Left renal cortex interstitium (tissue), 4 donors: ENCODE measurements around the gene DSTN. TPM values are rescaled to one million over a fixed set of nuclear protein-coding genes. Genes with fewer than 3 reads are reported as not detected.

Source experiments
- DNase-seq, 4 donors: peaks; one replicate each; pipeline ENCODE4 v3.0.0-alpha.2; 2013; ENCODE audit warnings: low read depth in 4 of 4, low spot score in 2 of 4, missing footprints in 1 of 4
- polyA plus RNA-seq, 4 donors: library from polyadenylated mRNA; unstranded; fragments of 120-200 nt; gene quantifications; one replicate each; pipeline ENCODE4 v1.2.1, GENCODE V29; 2013; ENCODE audit not compliant: insufficient read length in 4 of 4

The DSTN gene
- polyA plus RNA-seq, 4 donors = 319 to 426 (median 377) TPM

GRCh38 chr20:17573463-17573862 lies 3.6 kb downstream of the DSTN start:
- no peak for DNase-seq

- no peak for DNase-seq
Observed at GRCh38 chr20:17576215-17576614, 6.3 kb downstream of the DSTN start.

GRCh38 chr20:17579369-17580039 lies 9.6 kb downstream of the DSTN start:
- no peak for DNase-seq

- DNase-seq = no peak
Observed at GRCh38 chr20:17580895-17581294, 11.0 kb downstream of the DSTN start.

- no peak for DNase-seq
Observed at GRCh38 chr20:17583126-17583525, 13.3 kb downstream of the DSTN start.

GRCh38 chr20:17584689-17585088 lies 14.8 kb downstream of the DSTN start:
- no peak for DNase-seq

- DNase-seq = no peak
Observed at GRCh38 chr20:17586250-17586649, 16.4 kb downstream of the DSTN start.

GRCh38 chr20:17587148-17587547 lies 17.3 kb downstream of the DSTN start:
- DNase-seq = no peak

GRCh38 chr20:17587824-17588223 lies 17.9 kb downstream of the DSTN start:
- no peak for DNase-seq

GRCh38 chr20:17589161-17589834 lies 19.4 kb downstream of the DSTN start:
- DNase-seq = no peak

- no peak for DNase-seq
Observed at GRCh38 chr20:17590245-17590644, 20.4 kb downstream of the DSTN start.

GRCh38 chr20:17593902-17594301 lies 24.0 kb downstream of the DSTN start:
- no peak for DNase-seq

GRCh38 chr20:17594443-17594842 lies 24.6 kb downstream of the DSTN start:
- no peak for DNase-seq

- DNase-seq = no peak
Observed at GRCh38 chr20:17595856-17596255, 26.0 kb downstream of the DSTN start.

- DNase-seq = no peak
Observed at GRCh38 chr20:17598013-17598550, 28.2 kb downstream of the DSTN start.

- DNase-seq = no peak
Observed at GRCh38 chr20:17601957-17602356, 32.1 kb downstream of the DSTN start.

GRCh38 chr20:17602493-17602892 lies 32.6 kb downstream of the DSTN start:
- no peak for DNase-seq

- no peak for DNase-seq
Observed at GRCh38 chr20:17605131-17605660, 35.3 kb downstream of the DSTN start.

GRCh38 chr20:17606001-17606400 lies 36.1 kb downstream of the DSTN start:
- DNase-seq = no peak

- DNase-seq = no peak
Observed at GRCh38 chr20:17608701-17609497, 39.0 kb downstream of the DSTN start.

- no peak for DNase-seq
Observed at GRCh38 chr20:17609811-17610377, 40.0 kb downstream of the DSTN start.
